Naive thymus-derived CD4-positive, alpha-beta T cell (primary cell): ENCODE data around the gene PDXP. TPM values are rescaled to one million over a fixed set of nuclear protein-coding genes. Genes with fewer than 3 reads are reported as not detected.
A peak's percentile ranks its signal among the peaks of the same experiment; 100 is the strongest.

Experiments used
- ATAC-seq: fragments of 150-1000 bp; cut with Tn5 transposase; 2 replicates; pipeline ENCODE4 v1.10.0; 2021; ENCODE audit warnings: mild to moderate bottlenecking, moderate library complexity
- CTCF ChIA-PET: fragments of 350-600 bp; sonication (Branson Sonifier 250); formaldehyde crosslinking; loops from one replicate; lab custom pipeline; 2021; ENCODE audit warnings: antibody characterized with exemption; lab: Charles Lee
- POLR2A ChIA-PET: fragments of 350-600 bp; sonication (Branson Sonifier 250); formaldehyde crosslinking; loops from one replicate; lab custom pipeline; 2021; ENCODE audit warnings: antibody characterized with exemption, inconsistent platforms; lab: Charles Lee
- DNase-seq, 9 donors: peaks; one replicate each; pipeline versions ENCODE4 v3.0.0 to v3.0.0-alpha.2; 2020 to 2022; ENCODE audit warnings: mixed read lengths in 1 of 9
- H3K27ac ChIP-seq: one replicate; pipeline ENCODE4 v1.7.0; 2013; ENCODE audit warnings: mild to moderate bottlenecking, low read depth, low read length, moderate library complexity
- H3K27me3 ChIP-seq, 2 donors: one replicate each; pipeline ENCODE4 v1.7.0; 2013; ENCODE audit warnings: low read length in 2 of 2, mild to moderate bottlenecking in 2 of 2, moderate library complexity in 2 of 2; ENCODE audit not compliant: control insufficient read depth in 2 of 2, insufficient read depth in 2 of 2
- H3K36me3 ChIP-seq, 3 experiments: 1 replicate in 2 of 3; 2 replicates in 1 of 3; pipeline ENCODE4 v1.7.0; 2013; ENCODE audit warnings: low read length in 3 of 3, mild to moderate bottlenecking in 3 of 3, moderate library complexity in 1 of 3; ENCODE audit not compliant: insufficient read depth in 3 of 3, control insufficient read depth in 2 of 3
- H3K4me1 ChIP-seq, 2 donors: one replicate each; pipeline ENCODE4 v1.7.0; 2013; ENCODE audit warnings: low read length in 2 of 2, mild to moderate bottlenecking in 2 of 2, moderate library complexity in 1 of 2; ENCODE audit not compliant: control insufficient read depth in 2 of 2, insufficient read depth in 2 of 2
- H3K4me3 ChIP-seq: 2 replicates; pipeline ENCODE4 v1.7.0; 2013; ENCODE audit warnings: mild to moderate bottlenecking, low read length
- H3K9me3 ChIP-seq, 3 experiments: 1 replicate in 2 of 3; 2 replicates in 1 of 3; pipeline ENCODE4 v1.7.0; 2013; ENCODE audit warnings: low read length in 3 of 3; ENCODE audit not compliant: control insufficient read depth in 2 of 3
- H3K27ac Mint-ChIP-seq, 9 donors: one replicate each; pipeline ENCODE4 v1.8.0; 2020 to 2022; ENCODE audit warnings: mixed read lengths in 9 of 9, mild to moderate bottlenecking in 8 of 9, moderate library complexity in 5 of 9, inconsistent platforms in 2 of 9
- H3K27me3 Mint-ChIP-seq, 5 donors: one replicate each; pipeline ENCODE4 v1.8.0; 2021 to 2022; ENCODE audit warnings: mixed read lengths in 5 of 5, mild to moderate bottlenecking in 1 of 5
- H3K36me3 Mint-ChIP-seq, 5 donors: one replicate each; pipeline ENCODE4 v1.8.0; 2020 to 2022; ENCODE audit warnings: mixed read lengths in 5 of 5, mild to moderate bottlenecking in 3 of 5, inconsistent platforms in 1 of 5
- H3K4me1 Mint-ChIP-seq, 7 donors: one replicate each; pipeline ENCODE4 v1.8.0; 2020 to 2022; ENCODE audit warnings: mixed read lengths in 7 of 7, mild to moderate bottlenecking in 3 of 7, inconsistent platforms in 1 of 7
- H3K4me3 Mint-ChIP-seq, 10 donors: one replicate each; pipeline ENCODE4 v1.8.0; 2020 to 2022; ENCODE audit warnings: mild to moderate bottlenecking in 10 of 10, mixed read lengths in 10 of 10, moderate library complexity in 6 of 10, inconsistent platforms in 2 of 10
- H3K9me3 Mint-ChIP-seq, 11 donors: one replicate each; pipeline ENCODE4 v1.8.0; 2020 to 2022; ENCODE audit warnings: mixed read lengths in 11 of 11, mild to moderate bottlenecking in 4 of 11, inconsistent platforms in 1 of 11, moderate library complexity in 1 of 11
- intact Hi-C, 2 donors: fragments of 100-400 bp; cut with micrococcal nuclease; formaldehyde crosslinking; loops; one replicate each; pipeline ENCODE4 v1.15.1; 2023
- polyA plus RNA-seq, 2 donors: library from polyadenylated mRNA; unstranded; fragments of 300-500 nt; fragmentation: Illumina TruSeq; gene quantifications; one replicate each; pipeline ENCODE4 v1.2.3, GENCODE V29; 2021
- total RNA-seq, 6 experiments: library from RNA in 5 of 6; stranded (reverse) in 5 of 6; gene quantifications; 1 replicate in 5 of 6; 2 replicates in 1 of 6; pipeline ENCODE4 v1.2.3 and lab custom pipeline; 2021 to 2026

Gene PDXP
- total and polyA plus RNA-seq, 7 experiments from 2014 or later: 1.9 to 27.4 (median 4.9) TPM

DNA sequence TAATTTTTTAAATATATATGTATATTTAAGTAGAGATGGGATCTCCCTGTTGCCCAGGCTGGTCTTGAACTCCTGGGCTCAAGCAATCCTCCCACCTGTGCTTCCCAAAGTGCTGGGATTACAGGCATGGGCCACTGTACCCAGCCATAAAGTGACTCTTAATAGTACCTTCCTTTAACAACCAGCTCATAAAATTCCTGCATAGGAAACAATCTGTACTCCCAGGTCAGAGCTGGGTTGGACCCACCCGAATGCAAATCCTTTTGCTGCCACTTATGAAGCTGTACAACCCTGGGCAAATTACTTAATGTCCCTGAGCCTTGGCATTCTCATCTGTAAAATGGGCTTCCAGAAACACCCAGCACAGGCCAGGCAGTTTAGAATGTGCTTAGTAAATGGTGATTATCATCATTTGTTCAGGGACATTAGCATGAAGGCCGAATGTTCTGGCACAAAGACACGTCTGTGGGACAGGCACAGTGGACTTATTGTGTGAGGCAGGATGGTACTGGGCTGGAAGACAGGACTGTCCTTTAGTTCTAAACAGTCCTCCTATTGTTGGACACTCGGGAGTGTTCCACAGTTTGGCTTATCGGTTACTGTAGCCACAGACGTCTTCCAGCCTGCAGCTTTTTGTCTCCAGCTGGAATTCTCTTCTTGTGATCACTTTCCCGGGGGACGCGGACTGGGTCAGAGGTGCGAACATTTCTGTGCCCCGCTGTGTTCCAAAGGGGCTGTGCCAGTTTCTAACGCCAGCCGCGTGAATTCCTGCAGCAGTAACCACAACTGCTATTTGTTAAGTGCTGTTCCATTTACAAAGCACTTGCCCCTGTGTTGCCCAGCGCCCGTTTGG is 6.0 kb downstream of the PDXP start:
- H3K36me3 Mint-ChIP-seq: peaks cover 0 to 4% (median 0%) of the 10 kb centered on the region in 5 donors
- ChIA-PET CTCF (interaction anchor here (0.6 to 2.0 kb wide), 4 partner anchors 16 to 151 kb away, joined by 3 to 14 read pairs (median 4); no protein-coding TSS in a partner anchor), POLR2A (interaction anchor here (1.2 to 7.9 kb wide), 2 partner anchors 8 to 12 kb away, joined by 3 to 73 read pairs; partner anchors contain the start of gene LGALS1)

DNA sequence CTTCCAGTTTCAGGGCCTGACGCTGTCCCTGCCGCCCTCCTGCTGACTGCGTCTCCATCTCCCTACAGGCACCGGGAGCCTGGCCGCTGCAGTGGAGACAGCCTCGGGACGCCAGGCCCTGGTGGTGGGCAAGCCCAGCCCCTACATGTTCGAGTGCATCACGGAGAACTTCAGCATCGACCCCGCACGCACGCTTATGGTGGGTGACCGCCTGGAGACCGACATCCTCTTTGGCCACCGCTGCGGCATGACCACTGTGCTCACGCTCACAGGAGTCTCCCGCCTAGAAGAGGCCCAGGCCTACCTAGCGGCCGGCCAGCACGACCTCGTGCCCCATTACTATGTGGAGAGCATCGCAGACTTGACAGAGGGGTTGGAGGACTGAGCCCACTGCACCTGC is 7.0 kb downstream of the PDXP start:
- H3K4me3 Mint-ChIP-seq: no peak overlapping the region
- CTCF ChIA-PET: no interaction called here

More for the DNA sequence above, 6.0 kb downstream of the PDXP start:
- H3K4me1 Mint-ChIP-seq: peaks cover 20 to 35% (median 31%) of the 10 kb centered on the region in 7 donors
- Histone ChIP-seq H3K27me3 (no peaks in the 10 kb centered on the region), H3K4me3 (no peak overlapping the region), H3K9me3 (no peaks in the 10 kb centered on the region), H3K4me1 (peaks cover 12 to 16% of the 10 kb centered on the region in 2 donors), H3K36me3 (peaks cover 0 to 13% (median 0%) of the 10 kb centered on the region in 3 experiments), H3K27ac (no peak overlapping the region)
- H3K9me3 Mint-ChIP-seq: no peaks in the 10 kb centered on the region
- no peak overlapping the region for H3K4me3 Mint-ChIP-seq
- intact Hi-C loops: no loop called here
- H3K27me3 Mint-ChIP-seq: no peaks in the 10 kb centered on the region
- no peak for DNase-seq
- no peak for ATAC-seq
- no peak overlapping the region for H3K27ac Mint-ChIP-seq

DNA sequence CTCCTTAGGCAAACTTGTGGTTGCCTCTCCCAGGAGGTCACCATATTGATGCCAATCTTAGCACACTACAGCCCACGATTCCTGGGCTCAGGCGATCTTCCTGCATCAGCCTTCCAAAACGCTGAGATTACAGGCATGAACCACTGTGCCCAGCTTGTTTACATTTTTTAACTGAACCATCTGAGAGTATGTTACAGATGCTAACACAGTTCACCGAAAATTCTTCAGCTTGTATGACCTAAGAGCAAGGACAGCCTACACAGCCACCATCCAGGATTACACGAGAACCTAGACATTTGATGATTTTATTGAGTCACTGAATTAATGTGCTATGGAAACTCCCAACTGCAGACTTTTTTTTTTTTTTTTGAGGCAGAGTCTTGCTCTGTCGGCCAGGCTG is 11.1 kb downstream of the PDXP start:
- Histone ChIP-seq H3K27me3 (no peaks in the 10 kb centered on the region), H3K4me1 (peaks cover 3 to 21% of the 10 kb centered on the region in 2 donors), H3K27ac (no peak overlapping the region), H3K4me3 (no peak overlapping the region), H3K36me3 (peaks cover 0 to 13% (median 0%) of the 10 kb centered on the region in 3 experiments), H3K9me3 (no peaks in the 10 kb centered on the region)
- CTCF ChIA-PET: interaction anchor here (0.7 to 1.6 kb wide), 4 partner anchors 9 to 36 kb away, joined by 3 to 6 read pairs (median 5); no protein-coding TSS in a partner anchor
- Mint-ChIP-seq H3K4me3 (no peak overlapping the region), H3K4me1 (peaks cover 9 to 47% (median 36%) of the 10 kb centered on the region in 7 donors), H3K36me3 (peaks cover 0 to 5% (median 0%) of the 10 kb centered on the region in 5 donors), H3K9me3 (peaks cover 0 to 1% (median 0%) of the 10 kb centered on the region in 11 donors), H3K27ac (peak overlapping the region in 4 of 9 donors; percentile 18 to 69 (median 48)), H3K27me3 (no peaks in the 10 kb centered on the region)
- ATAC-seq (no peak), DNase-seq (no peak)
- intact Hi-C loops: no loop called here
- POLR2A ChIA-PET: interaction anchor here (1.3 to 10.0 kb wide), 5 partner anchors 8 to 133 kb away, joined by 3 to 142 read pairs (median 5); partner anchors contain the start of genes NOL12 and PDXP

More for the DNA sequence above, 7.0 kb downstream of the PDXP start:
- H3K36me3 Mint-ChIP-seq: peaks cover 0 to 4% (median 0%) of the 10 kb centered on the region in 5 donors
- H3K9me3 ChIP-seq: no peaks in the 10 kb centered on the region
- no peaks in the 10 kb centered on the region for H3K9me3 Mint-ChIP-seq
- H3K4me1 ChIP-seq: peaks cover 3 to 6% of the 10 kb centered on the region in 2 donors
- no peak overlapping the region for H3K27ac ChIP-seq
- ATAC-seq (no peak), DNase-seq (no peak)
- H3K27me3 ChIP-seq: no peaks in the 10 kb centered on the region
- H3K36me3 ChIP-seq: peaks cover 0 to 13% (median 0%) of the 10 kb centered on the region in 3 experiments
- H3K4me3 ChIP-seq: no peak overlapping the region
- POLR2A ChIA-PET: interaction anchor here (7.9 kb wide), 1 partner anchor 11 kb away, joined by 73 read pairs; the partner anchor contains the start of gene LGALS1
- no peak overlapping the region for H3K27ac Mint-ChIP-seq
- intact Hi-C loops: no loop called here
- H3K27me3 Mint-ChIP-seq: no peaks in the 10 kb centered on the region
- H3K4me1 Mint-ChIP-seq: peaks cover 10 to 28% (median 23%) of the 10 kb centered on the region in 7 donors

DNA sequence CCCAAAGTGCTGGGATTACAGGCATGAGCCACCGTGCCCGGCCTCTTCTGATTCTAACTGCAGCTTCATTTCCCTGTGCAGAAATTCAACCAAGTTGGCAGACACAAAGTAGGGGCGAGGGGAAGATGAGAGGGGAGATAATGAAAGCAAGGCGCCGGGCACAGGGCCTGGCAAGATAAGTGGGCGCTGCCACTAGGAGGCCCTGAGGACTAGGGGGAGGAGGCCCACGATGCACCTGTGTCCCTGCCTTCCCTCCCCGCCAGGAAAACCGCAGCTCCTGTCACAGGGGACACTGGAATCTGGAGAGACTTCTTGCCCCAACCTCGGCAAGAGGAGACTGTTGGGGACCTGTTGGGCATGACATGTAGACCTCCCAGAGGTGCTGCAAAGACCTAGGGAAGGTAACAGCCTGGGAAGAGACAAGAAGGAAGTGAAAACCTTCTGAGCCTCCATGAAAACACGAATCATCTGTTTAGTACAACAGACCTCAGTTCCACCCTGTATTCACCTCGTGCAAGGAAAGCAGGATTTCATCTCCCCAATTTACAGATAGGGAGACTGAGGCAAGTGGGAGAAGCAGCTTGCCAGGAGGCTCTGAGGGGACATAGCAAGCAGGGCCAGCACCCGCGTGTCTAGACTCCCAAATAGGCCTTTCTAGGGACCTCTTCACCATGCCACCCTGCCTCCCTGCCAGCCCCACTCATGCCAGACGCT is 13.8 kb downstream of the PDXP start:
- ATAC-seq (no peak), DNase-seq (peak in 5 of 9 donors; percentile 35 to 55 (median 46))
- H3K27me3 Mint-ChIP-seq: no peaks in the 10 kb centered on the region
- peaks cover 0 to 5% (median 0%) of the 10 kb centered on the region in 5 donors for H3K36me3 Mint-ChIP-seq
- ChIA-PET POLR2A (interaction anchor here (1.0 to 10.0 kb wide), 7 partner anchors 8 to 64 kb away, joined by 3 to 142 read pairs (median 6); partner anchors contain the start of genes NOL12 and PDXP), CTCF (interaction anchor here (1.1 to 2.1 kb wide), 4 partner anchors 9 to 29 kb away, joined by 5 to 10 read pairs (median 6); partner anchors contain the start of gene PDXP)
- peaks cover 9 to 64% (median 42%) of the 10 kb centered on the region in 7 donors for H3K4me1 Mint-ChIP-seq
- no peak overlapping the region for H3K4me3 ChIP-seq
- peak overlapping the region; percentile 45 for H3K27ac ChIP-seq
- H3K27ac Mint-ChIP-seq: peak overlapping the region; percentile 58 to 100 (median 87)
- no peaks in the 10 kb centered on the region for H3K27me3 ChIP-seq
- intact Hi-C loops: loop anchor here in 1 of 2 donors (10.0 kb wide), 2 partner anchors 388 to 448 kb away; partner anchors contain the start of gene CYTH4
- no peaks in the 10 kb centered on the region for H3K36me3 ChIP-seq
- peaks cover 0 to 1% (median 0%) of the 10 kb centered on the region in 11 donors for H3K9me3 Mint-ChIP-seq
- peak overlapping the region; percentile 3 to 75 (median 68) for H3K4me3 Mint-ChIP-seq
- H3K4me1 ChIP-seq: peaks cover 14 to 33% of the 10 kb centered on the region in 2 donors
- H3K9me3 ChIP-seq: no peaks in the 10 kb centered on the region

DNA sequence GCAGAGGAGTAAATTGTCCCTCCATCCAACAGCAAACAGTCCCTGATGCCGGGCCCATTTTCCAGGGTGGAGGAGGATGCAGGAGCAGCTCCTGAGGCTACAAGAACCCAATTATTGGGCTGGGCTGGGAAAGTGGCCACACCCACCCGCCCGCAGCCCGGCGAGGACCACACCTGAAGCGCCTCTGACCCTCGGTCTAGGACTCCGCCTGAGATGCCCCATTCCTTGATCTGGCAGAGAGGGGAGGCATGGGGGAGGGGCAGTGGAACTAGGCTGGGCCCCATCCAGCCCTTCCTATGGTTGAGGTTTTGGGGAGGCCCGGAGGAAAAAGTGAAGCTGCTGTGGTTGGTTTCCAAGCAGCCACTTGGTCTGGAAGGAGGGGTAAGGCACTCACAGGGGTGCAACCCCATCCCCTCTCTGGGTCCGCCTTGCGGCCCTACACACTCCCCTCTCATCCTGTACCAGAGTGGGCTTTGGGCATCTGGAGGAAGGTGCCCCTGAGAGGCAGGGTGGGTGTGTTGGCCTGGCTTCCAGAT is 14.5 kb downstream of the PDXP start:
- peak overlapping the region; percentile 59 to 100 (median 93) for H3K27ac Mint-ChIP-seq
- H3K9me3 Mint-ChIP-seq: peaks cover 0 to 1% (median 0%) of the 10 kb centered on the region in 11 donors
- peak overlapping the region; percentile 45 for H3K27ac ChIP-seq
- ATAC-seq (no peak), DNase-seq (no peak)
- H3K36me3 ChIP-seq: no peaks in the 10 kb centered on the region
- POLR2A ChIA-PET: interaction anchor here (0.8 to 10.0 kb wide), 7 partner anchors 8 to 34 kb away, joined by 3 to 142 read pairs (median 18); partner anchors contain the start of genes NOL12, PDXP and SH3BP1
- no peak overlapping the region for H3K4me3 ChIP-seq
- no peaks in the 10 kb centered on the region for H3K27me3 Mint-ChIP-seq
- no peaks in the 10 kb centered on the region for H3K9me3 ChIP-seq
- no peaks in the 10 kb centered on the region for H3K27me3 ChIP-seq
- peaks cover 17 to 36% of the 10 kb centered on the region in 2 donors for H3K4me1 ChIP-seq
- CTCF ChIA-PET: no interaction called here
- H3K4me1 Mint-ChIP-seq: peaks cover 9 to 70% (median 47%) of the 10 kb centered on the region in 7 donors
- H3K4me3 Mint-ChIP-seq: peak overlapping the region in 8 of 10 donors; percentile 3 to 75 (median 68)
- peaks cover 0 to 7% (median 0%) of the 10 kb centered on the region in 5 donors for H3K36me3 Mint-ChIP-seq
- intact Hi-C loops: loop anchor here in 1 of 2 donors (10.0 kb wide), 2 partner anchors 388 to 448 kb away; partner anchors contain the start of gene CYTH4
